GM19397 (cell line): ENCODE results near the gene NCAPH2.
A peak's percentile ranks its signal among the peaks of the same experiment; 100 is the strongest.

Experiments
- ATAC-seq: cut with Tn5 transposase; IDR thresholded peaks from one replicate; pipeline ENCODE4 v1.9.1; 2021; ENCODE audit warnings: mild to moderate bottlenecking, moderate library complexity; ENCODE audit not compliant: unreplicated experiment

Gene NCAPH2

DNA sequence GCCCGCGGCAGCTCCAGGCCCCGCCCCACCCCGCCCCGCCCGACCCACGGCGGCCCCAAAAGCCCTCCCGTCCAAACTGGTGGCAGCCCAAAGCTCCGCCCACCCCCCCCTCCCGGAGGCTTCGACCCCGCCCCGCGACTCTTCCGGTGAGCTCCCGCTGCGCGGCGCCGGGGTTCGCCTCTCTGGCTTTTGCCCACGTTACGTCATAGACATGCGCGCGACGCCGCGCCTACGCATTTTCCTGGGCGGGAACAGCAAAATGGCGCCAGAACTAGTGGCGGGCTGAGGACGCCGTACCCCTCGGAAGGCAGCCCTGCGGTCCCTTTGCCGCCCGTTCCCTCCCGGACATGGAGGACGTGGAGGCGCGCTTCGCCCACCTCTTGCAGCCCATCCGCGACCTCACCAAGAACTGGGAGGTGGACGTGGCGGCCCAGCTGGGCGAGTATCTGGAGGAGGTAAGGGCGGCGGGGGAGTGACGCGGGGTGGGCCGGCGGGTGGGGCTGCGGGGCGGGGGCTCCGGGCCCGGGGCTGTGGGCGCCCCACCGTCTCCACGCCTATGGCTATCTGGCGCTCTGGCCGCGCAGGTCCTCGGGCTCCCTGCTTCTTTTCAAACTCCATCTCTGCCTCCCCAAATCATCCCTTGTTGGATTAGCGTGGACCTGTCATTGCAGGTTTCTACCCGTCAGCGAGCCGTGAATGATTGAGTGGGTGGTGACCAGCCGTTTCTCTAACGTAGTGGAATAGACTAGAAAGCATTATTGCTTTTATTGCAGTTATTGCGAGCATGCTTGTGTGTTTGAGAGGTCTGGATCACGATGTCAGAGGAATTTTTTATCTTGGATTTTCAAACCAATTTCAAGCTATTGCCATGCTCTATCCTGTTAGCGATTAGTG, at the start of gene NCAPH2:
Gene NCAPH2 (plus strand): TSS at position 234 of the 894 bp plus-strand sequence. CDS start 114 bp downstream, at position 348.
- ATAC-seq: peak; percentile 72

DNA sequence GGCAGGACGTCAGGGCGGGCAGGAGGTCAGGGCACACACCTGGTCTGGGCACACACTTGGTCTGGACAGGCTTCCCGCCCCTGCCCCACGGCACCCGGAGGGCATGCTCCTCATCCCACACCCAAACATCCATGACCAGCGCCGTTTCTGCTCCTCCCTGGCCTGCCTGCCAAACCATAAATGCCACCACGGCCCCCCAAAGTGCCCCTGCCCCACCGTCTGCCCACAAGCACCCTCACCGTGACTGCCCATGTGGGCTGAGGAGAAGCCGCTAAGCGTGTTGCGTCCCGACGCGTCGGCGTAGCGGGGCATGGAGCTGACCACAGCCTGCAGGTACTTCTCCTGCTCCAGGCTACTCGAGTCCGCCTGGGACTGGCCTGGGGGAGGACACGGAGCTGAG, 49.0 kb upstream of the NCAPH2 start:
- ATAC-seq: no peak

DNA sequence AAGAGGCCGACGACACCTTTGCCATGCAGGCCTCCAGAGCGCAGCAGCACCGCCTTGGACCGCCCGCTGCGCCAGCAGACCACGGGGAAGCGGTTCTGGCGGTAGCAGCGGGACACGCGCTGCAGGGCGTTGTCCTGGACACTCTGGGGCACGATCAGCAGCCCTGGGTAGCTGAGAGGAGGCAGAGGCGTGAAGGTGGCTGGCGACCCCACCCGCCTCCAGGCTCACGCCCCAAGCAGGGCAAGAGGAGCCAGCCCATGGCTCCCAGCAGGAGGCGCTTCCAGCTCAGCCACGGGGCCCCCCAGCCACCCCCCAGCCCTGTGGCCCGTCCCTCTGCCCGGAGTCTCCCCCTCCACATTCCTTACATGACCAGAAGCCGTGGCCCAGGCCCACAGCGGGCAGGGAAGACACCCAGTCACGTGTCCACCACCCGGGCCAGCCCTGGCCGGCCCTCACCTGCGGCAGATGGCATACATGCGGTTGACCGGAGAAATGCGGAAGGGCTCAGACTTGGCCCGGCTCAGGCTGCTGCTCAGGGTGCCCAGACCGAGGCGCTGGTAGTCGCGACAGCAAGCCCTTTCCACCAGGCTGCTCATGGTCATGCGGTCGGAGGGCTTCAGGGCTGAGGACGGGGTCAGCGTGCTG, 48.4 kb upstream of the NCAPH2 start:
- ATAC-seq: no peak

DNA sequence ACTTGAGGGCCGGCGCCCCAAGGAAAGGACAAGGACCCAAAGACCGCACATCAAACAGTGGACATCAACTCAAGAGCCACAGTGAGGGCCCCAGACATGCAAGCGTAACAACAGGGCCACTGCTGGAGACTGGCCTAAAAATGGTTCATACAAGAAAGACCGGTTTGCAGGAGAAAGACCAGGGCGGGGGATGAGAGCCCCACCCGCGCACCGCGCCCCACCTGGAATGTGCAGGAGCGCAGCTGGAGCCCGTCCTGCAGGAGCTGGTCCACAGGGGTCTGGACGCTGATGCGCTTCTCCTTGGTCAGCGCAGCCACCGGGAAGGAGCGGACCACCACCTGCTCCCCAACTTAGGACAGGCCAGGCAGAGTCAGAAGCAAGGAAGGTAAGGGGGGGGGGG, 47.1 kb upstream of the NCAPH2 start:
- no peak for ATAC-seq

DNA sequence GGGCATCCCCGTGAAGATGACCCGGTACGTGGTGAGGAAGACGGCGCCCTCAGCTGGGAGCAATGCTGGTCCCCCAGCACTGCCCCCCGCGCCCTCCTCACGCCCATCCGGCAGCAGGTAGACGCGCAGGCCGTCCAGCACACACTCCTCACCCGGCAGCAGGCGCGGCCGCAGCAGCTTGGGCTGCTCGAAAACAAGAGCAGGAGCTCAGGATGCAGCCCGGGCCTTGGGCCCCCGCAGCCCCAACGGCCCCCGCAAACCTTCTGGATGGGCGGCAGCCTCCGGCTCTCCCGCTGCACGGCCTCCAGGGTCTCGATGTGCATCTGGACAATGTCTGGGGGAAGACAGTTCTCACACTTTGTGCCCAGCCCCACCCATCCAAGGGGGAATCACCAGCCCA, 46.5 kb upstream of the NCAPH2 start:
- ATAC-seq: no peak

DNA sequence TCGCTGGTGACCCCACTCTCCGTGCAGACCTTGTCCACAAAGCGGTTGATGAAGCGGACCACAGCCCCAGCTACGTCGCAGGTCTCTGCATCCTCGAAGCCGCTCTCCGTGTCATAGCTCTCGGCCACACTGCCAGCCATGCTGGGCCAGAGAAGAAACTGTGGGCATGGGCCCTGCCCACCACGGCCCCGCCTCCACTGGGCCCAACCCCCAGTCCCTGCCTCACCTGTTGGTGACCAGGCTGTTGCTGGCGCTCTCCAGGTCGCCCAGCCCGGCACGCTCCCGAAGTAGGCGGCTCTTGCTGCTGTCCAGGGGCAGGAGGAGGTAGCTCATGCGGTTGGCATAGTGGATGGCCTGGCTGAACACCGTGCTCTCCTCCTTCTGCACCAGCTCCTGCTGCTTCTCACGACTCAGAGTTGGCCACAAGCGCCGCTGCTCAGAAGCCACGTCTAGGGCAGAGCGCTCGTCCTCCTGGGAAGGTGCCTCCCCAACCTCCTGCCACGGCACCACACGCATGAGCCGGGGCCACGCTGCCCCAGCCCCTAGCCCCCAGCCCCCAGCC, 46.0 kb upstream of the NCAPH2 start:
- no peak for ATAC-seq

DNA sequence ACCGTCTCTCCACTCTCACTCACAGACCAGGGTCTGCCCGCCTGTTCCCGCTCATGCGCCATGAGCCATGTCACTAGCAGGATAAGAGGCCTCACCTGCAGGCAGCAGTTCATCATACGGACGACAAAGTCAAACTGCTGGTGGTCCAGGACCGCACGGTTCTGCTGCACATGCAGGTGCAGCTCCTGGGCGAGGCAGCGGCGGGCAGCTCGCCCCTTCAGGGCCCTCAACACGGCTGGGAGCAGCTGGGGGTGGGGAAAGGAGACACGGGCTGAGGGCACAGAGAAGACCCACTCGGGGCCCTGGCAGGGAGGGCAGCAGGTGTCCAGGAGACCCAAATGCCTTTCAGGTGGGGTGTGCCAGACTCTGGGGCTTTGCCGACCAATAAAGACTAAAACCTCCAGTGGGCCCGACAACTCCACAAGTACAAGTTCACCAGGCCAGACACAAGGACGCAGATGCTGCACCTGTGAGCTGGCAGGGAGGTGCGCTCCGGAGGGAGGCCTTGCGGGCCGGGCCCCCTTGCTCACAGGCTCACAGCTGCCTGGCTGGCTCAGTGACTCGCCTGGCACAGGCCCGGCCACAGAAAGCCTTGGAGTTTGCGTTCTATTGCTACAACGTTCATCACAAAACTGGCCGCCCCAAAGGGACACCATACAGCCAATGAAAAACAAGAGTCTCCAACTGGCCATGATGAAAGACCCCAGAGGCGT, 44.7 kb upstream of the NCAPH2 start:
- ATAC-seq: no peak

DNA sequence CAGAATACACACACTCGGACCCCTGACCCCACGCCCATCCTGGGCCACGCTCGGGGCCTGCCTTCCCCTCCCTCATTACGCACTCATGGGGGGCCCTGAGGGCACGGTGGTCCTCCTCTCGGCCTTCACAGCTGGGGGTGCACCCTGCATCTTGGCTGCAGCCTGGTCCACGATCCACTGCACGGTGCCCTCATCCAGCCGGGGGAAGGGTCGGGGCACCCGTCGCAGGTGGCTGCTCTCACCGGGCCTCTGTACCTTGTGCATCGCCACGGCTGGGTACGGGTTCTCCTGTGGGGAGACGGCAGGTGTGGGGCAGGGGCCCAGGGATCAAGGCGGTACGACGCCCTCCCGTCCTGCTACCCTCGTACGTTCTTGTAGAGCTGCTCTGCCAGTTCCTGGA, 43.6 kb upstream of the NCAPH2 start:
- no peak for ATAC-seq

DNA sequence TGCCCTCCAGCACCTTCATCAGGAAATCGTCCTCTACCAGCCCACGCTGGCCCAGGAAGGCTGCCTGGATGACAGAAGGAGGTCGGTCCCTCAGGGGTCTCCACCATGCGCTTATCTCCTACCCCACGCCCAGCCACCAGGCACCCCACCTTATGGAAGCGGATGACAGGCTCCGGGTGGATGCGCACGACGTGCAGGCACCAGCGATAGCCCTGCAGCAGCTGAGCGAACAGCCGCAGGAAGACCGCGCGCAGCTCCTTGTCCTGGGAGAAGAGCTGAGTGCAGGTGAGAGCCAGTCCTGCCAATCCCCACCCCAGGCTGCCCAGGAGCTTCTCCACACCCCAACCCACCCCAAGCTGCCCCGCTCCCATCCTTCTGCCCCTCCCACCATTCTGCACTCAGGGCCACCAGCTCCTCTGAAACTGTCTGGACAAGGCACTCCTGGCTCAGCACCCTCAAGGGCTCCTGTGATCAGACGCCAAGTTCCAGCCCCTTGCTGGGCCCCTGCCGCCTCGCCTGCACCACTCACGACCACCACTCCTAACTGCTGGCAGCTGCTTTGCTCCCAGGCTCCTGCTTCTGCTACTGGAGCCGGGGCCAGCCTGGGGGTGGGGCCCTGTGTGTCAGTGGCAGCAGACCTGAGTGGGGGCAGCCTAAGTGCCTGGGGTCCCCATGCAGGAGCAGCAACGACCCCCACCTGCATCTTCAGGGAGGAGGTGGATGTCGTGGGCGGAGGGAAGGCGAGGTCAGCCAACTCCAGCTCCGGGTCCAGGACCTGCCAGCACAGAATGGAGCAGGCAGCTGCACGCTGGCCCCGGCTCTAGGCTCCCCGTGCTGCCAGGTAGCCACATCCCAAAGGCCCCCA, 42.7 kb upstream of the NCAPH2 start:
- ATAC-seq: no peak

DNA sequence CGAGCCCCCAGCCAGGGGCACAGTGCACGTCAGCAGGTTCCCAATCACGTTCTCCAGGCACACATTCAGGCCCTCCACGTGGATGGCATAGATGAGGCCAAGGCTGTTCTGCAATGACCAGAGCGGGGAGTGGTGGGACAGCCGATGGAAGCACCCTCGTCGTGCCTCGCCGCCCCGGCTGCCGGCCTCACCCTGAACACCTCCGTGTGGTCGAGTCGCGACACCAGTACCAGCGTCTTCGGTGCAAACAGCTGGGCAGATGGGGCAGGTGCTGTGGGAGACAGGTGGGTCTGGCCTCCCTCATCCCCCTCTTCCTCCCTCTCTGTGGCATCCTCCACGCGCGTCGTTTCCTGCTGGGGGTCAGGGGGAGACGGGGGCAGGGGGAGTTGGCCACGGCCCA, 40.7 kb upstream of the NCAPH2 start:
- ATAC-seq: no peak

DNA sequence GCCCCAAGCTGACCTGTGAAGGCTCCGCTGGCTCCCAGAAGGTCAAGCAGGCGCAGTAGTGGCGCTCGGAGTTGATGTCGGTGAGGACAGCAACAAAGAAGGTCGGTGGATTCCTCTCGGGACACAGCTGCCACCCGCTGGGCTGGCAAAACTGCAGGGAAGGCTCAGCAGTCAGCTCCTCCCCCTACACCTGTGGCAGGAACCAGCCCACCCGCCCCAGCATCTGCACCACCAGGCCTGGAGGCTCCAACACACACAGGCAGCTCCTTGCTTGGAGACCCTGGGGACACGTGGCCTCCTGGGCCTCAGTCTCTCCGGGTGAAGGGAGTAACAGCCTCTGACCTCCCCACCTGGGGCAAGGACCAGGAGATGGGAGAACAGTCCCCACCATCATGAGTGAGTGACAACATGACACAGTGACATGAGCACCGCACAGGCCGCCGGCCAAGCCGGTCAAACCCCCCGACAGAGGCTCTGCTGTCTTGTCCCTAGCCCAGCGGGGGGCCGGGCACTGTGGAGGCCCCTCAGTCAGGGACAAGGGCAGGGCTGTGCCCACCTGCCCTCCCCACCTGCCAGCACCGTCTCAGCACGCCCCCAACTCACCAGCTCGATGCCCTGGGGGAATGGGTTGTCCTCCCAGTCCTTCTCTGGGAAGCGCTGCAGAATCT, 40.1 kb upstream of the NCAPH2 start:
- ATAC-seq: no peak

DNA sequence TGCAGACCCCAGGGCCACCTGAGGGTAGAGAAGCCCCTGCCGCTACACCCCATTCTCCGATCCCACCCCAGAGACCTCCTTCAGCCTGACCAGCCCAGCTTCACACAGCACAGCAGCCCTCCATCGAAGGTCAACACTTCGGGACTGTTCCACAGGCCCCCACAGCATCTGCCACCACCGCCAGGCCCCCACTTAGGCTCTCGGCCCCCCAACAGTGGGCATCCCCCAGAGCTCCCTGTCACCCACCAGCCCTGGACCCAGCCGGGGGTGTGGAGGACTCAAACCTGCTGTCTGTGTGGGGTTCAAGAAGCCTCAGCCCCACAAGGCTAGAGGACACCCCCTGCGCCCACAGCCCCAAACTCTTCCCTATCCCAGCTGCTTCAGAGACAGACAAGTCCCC, 39.4 kb upstream of the NCAPH2 start:
- ATAC-seq: no peak

DNA sequence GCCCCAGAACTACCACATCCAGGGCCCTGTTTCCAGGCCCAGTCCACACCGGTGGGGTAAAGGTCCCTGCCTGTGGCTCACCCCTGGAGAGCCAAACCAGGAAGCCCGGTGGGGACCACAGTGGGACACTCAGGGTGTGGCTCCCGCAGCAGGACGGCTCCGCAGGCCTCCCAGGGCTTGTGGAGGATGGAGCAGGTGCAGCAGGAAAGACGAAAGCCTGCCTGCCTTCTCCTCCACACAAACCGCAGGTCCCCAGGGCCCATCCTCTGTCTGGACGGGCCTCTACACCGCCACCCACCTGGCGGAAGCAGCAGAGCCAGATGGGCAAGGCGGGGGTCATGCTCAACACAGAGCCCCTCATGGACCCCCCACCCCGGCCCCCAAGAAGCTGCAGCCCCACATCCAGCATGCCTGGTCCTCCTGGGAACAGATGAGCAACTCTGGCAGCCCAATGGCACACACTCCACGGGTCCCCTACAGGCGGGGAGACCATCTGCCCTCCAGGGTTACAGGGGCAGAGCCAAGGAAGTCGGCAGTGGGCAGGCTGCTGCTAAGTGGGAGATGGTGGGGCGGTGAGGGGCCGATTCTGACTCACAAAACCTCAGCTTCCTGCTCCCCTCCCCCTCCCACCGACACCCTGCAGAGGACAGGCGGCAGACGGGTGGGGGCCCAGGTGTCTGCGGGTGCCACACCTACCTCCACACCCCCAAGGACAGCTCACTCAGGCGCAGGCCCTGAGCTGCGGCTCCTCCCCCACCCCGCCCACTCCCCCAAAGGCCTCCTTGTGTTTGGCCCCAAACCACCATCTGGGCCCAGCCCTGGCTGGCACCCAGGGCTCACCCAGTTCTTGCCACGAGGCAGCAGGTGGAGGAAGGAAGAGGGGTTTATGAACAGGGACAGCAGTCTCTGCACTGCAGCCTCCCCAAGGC, 38.4 kb upstream of the NCAPH2 start:
- ATAC-seq: peak; percentile 60

DNA sequence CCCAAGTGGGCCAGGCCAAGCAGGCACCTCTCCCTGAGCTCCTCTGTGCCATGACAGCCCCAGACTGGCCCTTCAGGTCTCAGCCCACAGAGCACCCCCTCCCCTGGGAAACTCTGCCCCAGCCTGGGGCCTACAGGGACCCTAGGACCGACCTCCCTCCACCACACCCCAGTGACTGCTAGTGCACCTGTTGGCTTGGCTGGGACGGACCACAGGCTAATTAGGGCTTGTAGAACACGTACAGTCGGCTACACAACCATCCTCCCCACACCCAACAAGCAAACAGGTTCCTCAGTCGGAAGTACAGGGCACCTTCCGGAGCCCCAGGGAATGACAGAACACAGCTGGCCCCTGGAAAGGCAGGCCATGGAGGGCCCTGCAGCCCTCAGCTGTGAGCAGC, 37.5 kb upstream of the NCAPH2 start:
- ATAC-seq: peak; percentile 1

DNA sequence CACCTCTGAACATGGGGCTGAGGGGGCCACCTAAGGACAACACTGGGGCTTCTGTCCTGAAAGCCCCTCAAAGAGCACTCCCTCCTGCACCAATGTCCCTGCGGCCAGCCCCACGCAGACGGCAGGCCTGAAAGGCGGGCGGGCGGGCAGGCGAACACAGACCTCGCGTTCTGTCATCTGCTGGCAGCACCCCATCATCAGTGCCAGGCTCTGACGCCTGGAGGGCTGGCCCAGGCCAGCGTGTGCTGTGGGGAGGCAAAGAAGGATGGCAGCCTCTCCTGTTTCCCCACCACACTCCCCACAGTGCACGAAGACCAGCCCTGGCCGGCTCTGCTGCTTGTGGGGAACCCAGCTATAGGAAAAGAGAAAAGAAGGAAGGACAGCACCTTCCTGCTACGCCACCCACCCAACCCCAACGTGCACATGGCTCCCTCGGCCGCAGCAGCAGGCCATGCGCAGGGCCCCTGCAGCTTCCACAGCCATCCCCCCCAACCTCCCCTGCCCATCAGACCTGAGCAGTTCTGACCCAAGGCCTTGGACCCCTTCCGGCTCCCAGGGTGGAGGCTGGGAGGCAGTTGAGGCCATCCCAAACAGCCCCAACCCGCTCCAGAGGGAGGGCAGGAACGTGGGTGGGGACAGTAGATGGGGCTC, 36.7 kb upstream of the NCAPH2 start:
- no peak for ATAC-seq

DNA sequence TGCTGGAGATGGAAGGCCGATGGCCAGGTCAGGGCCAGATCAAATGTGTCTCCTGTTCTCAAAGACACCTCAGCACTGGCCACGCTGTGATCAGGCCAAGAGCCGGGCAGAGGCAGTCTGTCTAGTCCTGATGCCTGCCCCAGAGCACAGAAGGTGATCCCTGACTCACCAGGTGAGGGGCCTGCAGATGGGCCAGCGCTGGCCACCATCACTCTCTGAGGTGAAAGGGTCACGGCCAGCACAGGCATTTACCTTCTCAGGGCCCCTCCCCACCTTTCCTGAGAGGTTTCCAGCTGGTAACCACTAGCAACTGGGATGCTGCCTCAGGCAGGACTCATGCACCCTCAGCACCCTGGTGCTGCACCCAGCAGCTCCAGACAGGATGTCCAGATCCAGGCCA, 36.1 kb upstream of the NCAPH2 start:
- no peak for ATAC-seq

DNA sequence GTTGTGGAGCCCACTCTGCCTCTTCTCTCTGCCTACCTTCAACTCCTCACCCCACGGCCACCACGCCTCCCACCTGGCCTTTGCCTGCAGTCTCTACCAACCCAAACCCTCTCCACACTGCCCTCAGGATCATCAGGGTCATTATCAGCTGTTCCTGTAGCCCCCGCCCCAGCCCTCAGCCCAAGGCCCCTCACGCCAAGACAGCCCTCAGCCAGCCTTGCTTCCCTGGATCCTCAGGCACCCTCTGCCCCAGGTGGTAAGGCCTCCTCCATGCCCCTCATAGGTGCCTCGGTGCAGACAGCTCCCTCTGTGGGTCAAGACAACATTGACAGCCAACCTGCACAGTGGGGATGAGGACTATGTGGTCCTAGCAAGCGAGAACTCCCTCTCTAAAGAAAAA, 34.9 kb upstream of the NCAPH2 start:
- ATAC-seq: no peak
